ENCODE data around the gene PYY.

DNA sequence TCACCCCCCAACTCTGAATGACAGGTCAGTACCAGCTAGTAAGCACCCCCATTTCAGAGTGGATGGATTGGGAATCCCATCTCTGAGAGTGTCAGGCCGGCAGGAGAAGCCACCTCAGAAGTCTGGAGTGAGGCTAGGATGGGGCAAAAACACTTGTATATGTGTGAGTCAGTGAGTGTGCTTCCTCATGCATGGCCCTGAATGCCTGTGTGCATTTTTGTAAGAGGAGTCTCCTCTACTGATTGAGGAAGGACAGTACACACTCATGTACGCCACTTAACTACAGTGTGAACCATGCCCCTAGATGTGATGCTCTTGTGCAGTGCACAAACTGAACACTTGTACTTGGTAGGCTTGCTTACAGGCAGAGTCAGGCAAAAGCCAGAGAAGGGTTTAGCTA, 28.4 kb upstream of the PYY start:
- TF ChIP-seq, protein P1, sequence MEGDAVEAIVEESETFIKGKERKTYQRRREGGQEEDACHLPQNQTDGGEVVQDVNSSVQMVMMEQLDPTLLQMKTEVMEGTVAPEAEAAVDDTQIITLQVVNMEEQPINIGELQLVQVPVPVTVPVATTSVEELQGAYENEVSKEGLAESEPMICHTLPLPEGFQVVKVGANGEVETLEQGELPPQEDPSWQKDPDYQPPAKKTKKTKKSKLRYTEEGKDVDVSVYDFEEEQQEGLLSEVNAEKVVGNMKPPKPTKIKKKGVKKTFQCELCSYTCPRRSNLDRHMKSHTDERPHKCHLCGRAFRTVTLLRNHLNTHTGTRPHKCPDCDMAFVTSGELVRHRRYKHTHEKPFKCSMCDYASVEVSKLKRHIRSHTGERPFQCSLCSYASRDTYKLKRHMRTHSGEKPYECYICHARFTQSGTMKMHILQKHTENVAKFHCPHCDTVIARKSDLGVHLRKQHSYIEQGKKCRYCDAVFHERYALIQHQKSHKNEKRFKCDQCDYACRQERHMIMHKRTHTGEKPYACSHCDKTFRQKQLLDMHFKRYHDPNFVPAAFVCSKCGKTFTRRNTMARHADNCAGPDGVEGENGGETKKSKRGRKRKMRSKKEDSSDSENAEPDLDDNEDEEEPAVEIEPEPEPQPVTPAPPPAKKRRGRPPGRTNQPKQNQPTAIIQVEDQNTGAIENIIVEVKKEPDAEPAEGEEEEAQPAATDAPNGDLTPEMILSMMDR (IDR thresholded peaks at IDR 0.05) = no peak
- no peak for TF ChIP-seq POLR2A (IDR thresholded peaks at IDR 0.05)
